K562 (cell line): ENCODE measurements around the gene SLC2A8. TPM values are rescaled to one million over a fixed set of nuclear protein-coding genes. Genes with fewer than 3 reads are reported as not detected.
A peak's percentile ranks its signal among the peaks of the same experiment; 100 is the strongest.

Source experiments
- ATF3 ChIP-seq, 2 experiments: fragments of 450-650 bp in 1 of 2; sonication (generic) in 1 of 2; formaldehyde crosslinking in 1 of 2; IDR thresholded peaks in 1 of 2; conservative IDR thresholded peaks in 1 of 2; 2 replicates each; pipeline versions ENCODE4 v1.6.1 to v1.8.1; 2016 to 2023; ENCODE audit warnings: mild to moderate bottlenecking in 2 of 2, moderate library complexity in 2 of 2, inconsistent platforms in 1 of 2, missing genetic modification reagents in 1 of 2
- CAMTA2 ChIP-seq: fragments of 250-450 bp; sonication (Bioruptor Pico); conservative IDR thresholded peaks from 2 replicates; pipeline ENCODE4 v1.5.1; 2022
- CGGBP1 ChIP-seq: fragments of 250-450 bp; sonication (Bioruptor Pico); IDR thresholded peaks from 2 replicates; pipeline ENCODE4 v1.9.0; 2021; ENCODE audit warnings: mild to moderate bottlenecking
- CREBBP ChIP-seq: IDR thresholded peaks from one replicate; pipeline ENCODE4 v1.6.1; 2012; ENCODE audit warnings: low read depth, mild to moderate bottlenecking, control low read depth, inconsistent platforms, low read length
- E2F1 ChIP-seq: sonication (generic); formaldehyde crosslinking; IDR thresholded peaks from 2 replicates; pipeline ENCODE4 v1.8.1; 2023; ENCODE audit warnings: mild to moderate bottlenecking, missing genetic modification reagents, moderate library complexity
- ELF2 ChIP-seq: fragments of 250-450 bp; sonication (Bioruptor Pico); IDR thresholded peaks from 2 replicates; pipeline ENCODE4 v1.5.0; 2021; ENCODE audit warnings: mild to moderate bottlenecking
- ETS2 ChIP-seq: IDR thresholded peaks from 2 replicates; pipeline ENCODE4 v1.6.1; 2016; ENCODE audit warnings: borderline replicate concordance, missing genetic modification characterization, mild to moderate bottlenecking, moderate library complexity, missing compliant biosample characterization; ENCODE audit not compliant: poor library complexity, severe bottlenecking
- GATAD2A ChIP-seq: fragments of 450-650 bp; IDR thresholded peaks from 2 replicates; pipeline ENCODE4 v1.6.1; 2017
- ILF3 ChIP-seq: fragments of 450-650 bp; IDR thresholded peaks from 2 replicates; pipeline ENCODE4 v1.6.1; 2018; ENCODE audit warnings: antibody characterized with exemption, mild to moderate bottlenecking, moderate library complexity, borderline replicate concordance
- JUNB ChIP-seq: fragments of 450-650 bp; formaldehyde crosslinking; conservative IDR thresholded peaks from 2 replicates; pipeline ENCODE4 v1.4.0; 2020; ENCODE audit warnings: mild to moderate bottlenecking
- MAFF ChIP-seq: IDR thresholded peaks from 2 replicates; pipeline ENCODE4 v1.6.1; 2012; ENCODE audit warnings: low read length, improper control_type of control experiment
- PHB ChIP-seq: fragments of 250-450 bp; sonication (Bioruptor Pico); IDR thresholded peaks from 2 replicates; pipeline ENCODE4 v1.5.0; 2021
- POLR2A ChIP-seq: fragments of 450-650 bp; conservative IDR thresholded peaks from 2 replicates; pipeline ENCODE4 v1.6.1; 2016
- POLR2B ChIP-seq: fragments of 450-650 bp; IDR thresholded peaks from 2 replicates; pipeline ENCODE4 v1.6.1; 2018; ENCODE audit warnings: low read depth; ENCODE audit not compliant: partially characterized antibody
- SMC3 ChIP-seq: conservative IDR thresholded peaks from 2 replicates; pipeline ENCODE4 v1.6.1; 2011; ENCODE audit warnings: low read depth, low read length, improper control_type of control experiment; ENCODE audit not compliant: insufficient read depth
- SNAPC5 ChIP-seq: fragments of 250-450 bp; sonication (Bioruptor Pico); IDR thresholded peaks from 2 replicates; pipeline ENCODE4 v1.8.0; 2021; ENCODE audit warnings: moderate library complexity, mild to moderate bottlenecking, inconsistent platforms
- XRCC3 ChIP-seq: fragments of 450-650 bp; IDR thresholded peaks from 2 replicates; pipeline ENCODE4 v1.6.1; 2017; ENCODE audit warnings: mild to moderate bottlenecking, moderate library complexity
- YY1 ChIP-seq, 3 experiments: IDR thresholded peaks; 2 replicates each; pipeline ENCODE4 v1.6.1; 2011; ENCODE audit warnings: low read length in 2 of 3, mild to moderate bottlenecking in 2 of 3, moderate library complexity in 2 of 3, borderline replicate concordance in 1 of 3, control low read depth in 1 of 3, low read depth in 1 of 3; ENCODE audit not compliant: insufficient read depth in 3 of 3, insufficient replicate concordance in 2 of 3, control insufficient read depth in 1 of 3, insufficient read length in 1 of 3; ENCODE audit errors: extremely low read depth in 1 of 3
- ZBED1 ChIP-seq: IDR thresholded peaks from 2 replicates; pipeline ENCODE4 v1.6.1; 2014
- ZNF121 ChIP-seq: sonication (generic); formaldehyde crosslinking; conservative IDR thresholded peaks from 2 replicates; pipeline ENCODE4 v1.8.0; 2022; ENCODE audit warnings: missing genetic modification reagents
- ZNF184 ChIP-seq: sonication (generic); formaldehyde crosslinking; IDR thresholded peaks from 2 replicates; pipeline ENCODE4 v1.5.0; 2020; ENCODE audit warnings: missing genetic modification reagents
- ZNF263 ChIP-seq: sonication (generic); formaldehyde crosslinking; IDR thresholded peaks from 2 replicates; pipeline ENCODE4 v1.8.0; 2022; ENCODE audit warnings: mild to moderate bottlenecking, missing genetic modification reagents, borderline replicate concordance
- ZNF57 ChIP-seq: fragments of 450-650 bp; formaldehyde crosslinking; IDR thresholded peaks from 2 replicates; pipeline ENCODE4 v1.4.0; 2020; ENCODE audit warnings: mild to moderate bottlenecking, moderate library complexity
- ZNF639 ChIP-seq, 2 experiments: fragments of 200-800 bp in 1 of 2; sonication (Bioruptor generic) in 1 of 2; sonication (generic) in 1 of 2; formaldehyde crosslinking in 1 of 2; IDR thresholded peaks in 1 of 2; conservative IDR thresholded peaks in 1 of 2; 2 replicates each; pipeline versions ENCODE4 v1.5.0 to v1.6.1; 2016 to 2020; ENCODE audit warnings: missing compliant biosample characterization in 1 of 2, missing genetic modification characterization in 1 of 2, missing genetic modification reagents in 1 of 2
- ZNF77 ChIP-seq: fragments of 250-450 bp; sonication (Bioruptor Pico); IDR thresholded peaks from 2 replicates; pipeline ENCODE4 v1.5.0; 2020
- polyA plus RNA-seq, 8 experiments: library from polyadenylated mRNA; depleted of rRNA in 4 of 8; stranded (reverse) in 5 of 8; unstranded in 3 of 8; fragments of >200 nt; fragmentation: Nextera tagmentation in 2 of 8; fragmentation: Illumina TruSeq in 1 of 8; extraction: Ambion mirVana in 2 of 8; extraction: Trizol in 1 of 8; gene quantifications; 2 replicates each; pipeline versions ENCODE4 v1.2.1 to v1.2.3, GENCODE V29; 2011 to 2014; ENCODE audit warnings: inconsistent platforms in 1 of 8, missing spikeins in 1 of 8
- total RNA-seq, 7 experiments: library from RNA; depleted of rRNA in 6 of 7; stranded (reverse); fragments of >200 nt in 6 of 7; fragmentation: Illumina TruSeq in 2 of 7; extraction: Trizol in 2 of 7; gene quantifications; 2 replicates each; pipeline versions ENCODE4 v1.2.1 to v1.2.3, GENCODE V29; 2011 to 2021; ENCODE audit warnings: low replicate concordance in 1 of 7

Gene SLC2A8
- total and polyA plus RNA-seq, 9 of the 15 experiments (the other 6 are each of a cell fraction or from before 2014, with no cell fraction given): 0.13 to 12.9 (median 5.2) TPM

- TF ChIP-seq MAFF (no peak), ZNF184 (CRISPR knock-in tag) (no peak), GATAD2A (no peak), ZNF57 (CRISPR knock-in tag) (no peak), YY1 (IDR thresholded peaks at IDR 0.05; ENCODE audit: borderline replicate concordance in 1 of 3, control insufficient read depth in 1 of 3, extremely low read depth in 1 of 3, insufficient read depth in 3 of 3, insufficient read length in 1 of 3, insufficient replicate concordance in 2 of 3, low read depth in 1 of 3, low read length in 2 of 3) (peak in 1 of 3 experiments; percentile 23), XRCC3 (no peak), CGGBP1 (0 out of 2 replicates have a peak, but pooled peaks have one; percentile 3), ELF2 (CRISPR knock-in tag) (no peak), E2F1 (CRISPR knock-in tag) (no peak), ZNF77 (peak; percentile 7; the same call in 1 of the 2 replicates), POLR2B (peak; percentile 66), ILF3 (peak; percentile 85; the same call in 1 of the 2 replicates), ZNF263 (CRISPR knock-in tag) (no peak), ZBED1 (0 out of 2 replicates have a peak, but pooled peaks have one; percentile 26), CAMTA2 (CRISPR knock-in tag) (peak; percentile 42; the same call in 1 of the 2 replicates), SMC3 (no peak), ZNF121 (CRISPR knock-in tag) (peak; percentile 98), CREBBP (no peak), SNAPC5 (CRISPR knock-in tag) (no peak), ATF3 (IDR thresholded peaks at IDR 0.05) (no peak), ATF3 (CRISPR knock-in tag; conservative IDR thresholded peaks at IDR 0.05) (no peak), JUNB (CRISPR knock-in tag) (no peak), PHB (CRISPR knock-in tag) (no peak), ETS2 (tag) (no peak), POLR2A (peak; percentile 86), ZNF639 (CRISPR knock-in tag; conservative IDR thresholded peaks at IDR 0.05 in 1 of 2, IDR thresholded peaks at IDR 0.05 in 1 of 2) (no peak)
Measured at GRCh38 chr9:127445851-127446712, 49.1 kb downstream of the SLC2A8 start (continued).
